GM19324 (cell line): Measurements from ENCODE around the gene ENOX2.
"Not testable (repeated sequence)": the region's sequence is repeated elsewhere in the genome, so short reads cannot be mapped to it uniquely, and the experiment has no call there.

Experiments
- ATAC-seq: cut with Tn5 transposase; IDR thresholded peaks from one replicate; pipeline ENCODE4 v1.9.1; 2021; ENCODE audit warnings: mild to moderate bottlenecking, moderate library complexity; ENCODE audit not compliant: unreplicated experiment, low FRiP score

Gene ENOX2

DNA sequence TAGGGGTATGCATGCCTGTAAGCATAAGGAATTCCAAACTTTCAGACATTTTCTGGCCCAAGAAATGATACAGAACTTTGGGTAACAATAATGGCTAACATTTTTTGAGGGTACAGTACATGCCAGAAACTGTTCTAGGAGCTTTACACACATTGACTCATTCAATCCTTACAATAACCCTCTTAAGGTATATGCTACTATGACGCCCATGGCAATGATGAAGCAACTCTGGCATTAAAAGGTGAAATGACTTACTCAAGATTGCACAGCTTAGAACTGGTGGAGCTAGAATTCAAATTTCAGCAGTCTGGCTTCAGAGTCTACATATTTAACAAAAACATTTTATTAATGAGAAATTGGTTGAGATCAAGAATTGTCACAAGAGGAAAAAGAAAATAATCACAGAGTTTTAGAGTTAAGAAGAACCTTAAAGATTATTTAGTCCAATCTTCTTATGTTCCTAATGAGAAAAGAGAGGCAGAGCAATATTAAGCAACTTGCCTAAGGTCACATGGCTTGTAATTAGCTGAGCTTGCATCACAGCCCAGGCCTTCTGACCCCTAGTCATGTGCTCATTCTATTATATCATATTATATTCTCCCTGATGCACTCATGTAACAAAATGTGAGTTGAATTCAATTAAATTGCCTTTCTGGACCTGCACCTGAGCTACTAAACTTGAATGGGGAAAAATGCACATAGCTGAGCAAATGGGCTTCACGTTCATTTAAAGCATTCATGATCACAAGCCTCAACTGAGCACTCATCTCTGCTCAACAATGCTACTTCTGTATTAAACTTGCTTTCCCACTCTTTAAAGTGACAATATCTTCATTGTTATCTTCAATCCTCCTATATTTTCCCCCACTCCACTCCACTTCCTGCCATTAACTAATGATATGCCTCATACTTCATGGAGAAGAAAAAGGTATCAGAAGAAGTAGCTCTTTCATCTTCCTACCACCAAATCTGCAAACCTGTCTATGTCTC lies 73.2 kb downstream of the ENOX2 start:
- ATAC-seq, result no peak

- ATAC-seq, result no peak
These were observed 74.4 kb downstream of the ENOX2 start for GRCh38 chrX:130828641-130829040.

DNA sequence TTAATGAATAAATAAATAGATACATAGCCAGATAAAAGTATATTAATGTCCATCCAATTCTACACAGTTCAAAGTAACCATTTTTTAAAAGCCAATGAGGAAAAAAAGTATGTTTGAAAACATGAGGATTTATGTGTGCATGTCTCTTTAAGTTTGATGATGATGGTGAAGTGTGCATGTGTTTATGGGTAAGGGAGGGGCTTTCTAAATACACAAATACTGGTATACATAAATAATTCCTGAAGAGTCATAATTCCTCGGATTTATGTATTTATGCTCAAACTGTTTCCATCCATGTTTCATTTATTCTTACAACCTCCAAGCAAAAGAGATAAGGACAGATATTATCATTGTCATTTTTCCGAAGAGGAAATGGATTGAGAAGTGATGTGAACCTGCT lies 75.4 kb downstream of the ENOX2 start:
- ATAC-seq, result no peak

DNA sequence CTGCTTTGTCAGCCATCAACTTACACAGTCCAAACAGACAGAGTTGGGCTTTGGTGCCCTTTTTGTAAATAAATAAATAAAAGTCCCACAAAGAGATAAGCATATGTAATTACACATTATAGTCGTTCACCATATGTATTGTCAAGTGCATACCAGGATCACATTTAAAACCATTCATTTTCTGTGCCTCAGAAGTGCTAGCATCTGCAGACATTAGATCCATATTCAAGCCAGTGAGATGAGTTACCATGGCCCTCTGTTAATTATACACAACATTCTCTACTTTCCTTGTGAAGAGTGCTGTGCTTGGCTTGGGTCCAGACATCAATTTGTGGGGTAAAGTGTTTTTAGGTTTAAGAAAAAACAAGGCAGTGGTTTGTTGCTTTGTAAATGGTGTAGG lies 76.8 kb downstream of the ENOX2 start:
- no peak for ATAC-seq

- ATAC-seq, result no peak
These were observed 77.5 kb downstream of the ENOX2 start for GRCh38 chrX:130825525-130825924.

GRCh38 chrX:130819367-130819766 lies 83.6 kb downstream of the ENOX2 start:
- ATAC-seq, result not testable (repeated sequence)

- ATAC-seq, result not testable (repeated sequence)
These were observed 89.1 kb downstream of the ENOX2 start for GRCh38 chrX:130813932-130814331.

DNA sequence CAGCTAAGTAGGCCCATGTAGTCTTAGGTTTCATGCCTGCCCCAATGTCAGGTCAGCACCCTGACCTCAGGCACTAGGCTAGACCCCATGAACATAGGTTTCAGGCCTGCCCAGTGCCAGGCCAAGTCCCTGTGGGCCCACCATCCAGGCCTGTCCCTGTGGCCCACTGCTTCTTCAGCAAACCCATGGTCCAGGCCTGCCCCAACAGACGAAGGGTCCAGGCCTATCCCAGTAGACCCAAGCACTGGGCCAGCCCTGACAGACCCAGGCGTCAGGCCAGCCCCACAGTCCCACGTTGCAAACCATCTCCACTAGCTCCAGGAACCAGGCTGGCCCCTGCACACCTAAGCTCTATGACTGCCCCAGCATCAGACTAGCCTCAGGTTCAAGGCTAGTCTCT lies 92.4 kb downstream of the ENOX2 start:
- no peak for ATAC-seq

DNA sequence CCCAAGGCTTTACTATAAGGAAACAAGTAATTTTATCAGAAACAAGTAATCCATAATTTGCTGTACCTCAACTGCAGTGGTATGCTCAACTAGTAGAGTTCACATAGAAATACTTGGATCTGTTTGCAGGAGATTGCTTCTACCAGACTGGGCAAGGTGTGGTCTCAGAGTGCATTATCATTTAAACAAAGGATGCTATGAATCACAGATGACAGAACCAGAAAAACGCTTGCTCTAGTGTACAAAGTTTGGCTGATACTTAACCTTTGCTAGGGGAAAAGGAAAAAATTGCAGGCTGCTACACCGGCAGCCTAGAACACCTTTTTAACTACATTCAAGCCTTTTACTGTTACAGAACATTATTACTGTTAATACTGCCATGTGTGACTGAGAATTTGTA lies 97.1 kb downstream of the ENOX2 start:
- no peak for ATAC-seq

GRCh38 chrX:130803537-130803936 lies 99.5 kb downstream of the ENOX2 start:
- ATAC-seq, result no peak

- ATAC-seq, result no peak
These were observed 101.1 kb downstream of the ENOX2 start for GRCh38 chrX:130801901-130802300.

DNA sequence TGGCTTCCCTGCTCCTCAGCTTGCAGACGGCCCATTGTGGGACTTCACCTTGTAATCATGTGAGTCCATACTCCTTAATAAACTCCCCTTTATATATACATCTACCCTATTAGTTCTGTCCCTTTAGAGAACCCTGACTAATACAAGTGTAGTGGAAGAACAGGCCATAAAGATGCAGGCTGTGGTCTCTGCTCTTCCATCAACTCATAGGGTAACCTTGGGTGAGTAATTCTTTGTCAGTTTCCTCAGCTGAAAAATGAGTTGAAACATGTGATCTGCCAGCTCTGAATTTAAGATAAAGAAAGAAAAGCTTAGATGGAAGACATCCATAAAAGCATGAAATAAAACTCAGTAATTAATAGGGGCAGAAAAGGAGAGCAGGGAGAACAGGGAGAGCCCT lies 103.6 kb downstream of the ENOX2 start:
- no peak for ATAC-seq

GRCh38 chrX:130793975-130794374 lies 109.0 kb downstream of the ENOX2 start:
- no peak for ATAC-seq

DNA sequence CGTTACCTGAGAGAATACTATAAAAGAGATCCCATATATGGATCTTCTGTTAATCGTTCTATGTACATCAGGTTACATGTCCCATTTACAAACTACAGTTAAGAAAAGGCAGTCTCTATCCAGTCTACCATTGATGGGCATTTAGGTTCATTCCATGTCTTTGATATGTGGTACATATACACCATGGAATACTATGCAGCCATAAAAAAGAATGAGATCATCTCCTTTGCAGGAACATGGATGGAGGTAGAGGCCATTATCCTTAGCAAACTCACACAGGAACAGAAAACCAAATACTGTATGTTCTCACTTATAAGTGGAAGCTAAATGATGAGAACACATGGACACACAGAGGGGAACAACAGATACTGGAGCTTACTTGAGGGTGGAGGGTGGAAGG lies 111.1 kb downstream of the ENOX2 start:
- not testable (repeated sequence) for ATAC-seq

DNA sequence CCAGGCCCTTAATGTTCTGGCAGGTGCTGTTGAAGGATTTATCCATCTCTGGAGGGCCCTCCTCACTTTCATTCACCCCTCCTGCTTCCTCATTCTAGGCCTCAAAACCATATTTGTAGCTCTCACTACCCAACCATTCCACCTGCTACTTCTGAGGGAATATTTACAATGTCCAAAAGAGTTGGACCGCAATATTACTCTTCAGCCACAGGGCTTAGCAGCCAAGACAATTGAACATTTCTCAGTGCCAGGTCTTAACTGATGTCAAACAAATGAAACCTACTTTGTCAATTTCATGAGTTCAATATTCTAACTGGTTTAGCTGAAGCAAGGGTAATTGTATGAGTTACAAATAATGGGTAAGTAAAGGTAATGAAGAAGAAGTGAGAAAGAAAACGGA lies 113.2 kb downstream of the ENOX2 start:
- no peak for ATAC-seq

DNA sequence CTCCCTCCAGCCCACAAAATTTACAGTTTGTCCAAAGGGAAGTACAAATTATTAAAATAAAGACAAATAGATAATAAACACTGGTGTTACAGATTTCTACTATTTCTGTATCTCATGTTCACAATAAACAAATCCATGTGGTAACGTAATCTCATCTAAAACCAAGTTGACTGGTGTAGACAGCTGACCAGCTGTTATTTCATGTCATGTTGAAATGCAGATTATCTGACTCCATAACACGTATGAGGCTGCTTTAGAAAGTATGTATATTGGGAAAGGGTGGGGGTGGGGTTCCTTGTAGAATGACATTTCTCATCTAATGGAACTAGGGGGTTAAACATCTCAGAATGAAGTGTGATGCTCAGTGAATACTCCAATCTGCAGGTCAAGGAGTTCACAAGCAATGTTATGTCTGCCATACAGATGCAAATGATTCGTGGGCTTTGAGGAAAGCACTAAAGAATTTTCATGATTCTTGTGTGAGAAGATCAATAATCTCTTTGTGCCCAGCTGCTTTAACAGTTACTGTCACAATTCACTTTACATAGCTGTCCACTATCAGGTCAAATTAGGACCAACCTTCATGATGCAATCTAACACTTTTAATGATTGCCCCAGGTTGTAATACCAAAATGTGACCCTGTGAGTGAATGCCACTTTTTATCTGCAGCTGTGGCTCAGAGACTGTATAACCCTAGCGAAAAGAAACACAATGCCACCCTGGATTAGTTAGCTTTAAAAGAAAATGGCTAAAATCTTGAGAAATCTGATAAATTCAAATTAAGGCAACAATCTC lies 114.0 kb downstream of the ENOX2 start:
- ATAC-seq, result no peak

DNA sequence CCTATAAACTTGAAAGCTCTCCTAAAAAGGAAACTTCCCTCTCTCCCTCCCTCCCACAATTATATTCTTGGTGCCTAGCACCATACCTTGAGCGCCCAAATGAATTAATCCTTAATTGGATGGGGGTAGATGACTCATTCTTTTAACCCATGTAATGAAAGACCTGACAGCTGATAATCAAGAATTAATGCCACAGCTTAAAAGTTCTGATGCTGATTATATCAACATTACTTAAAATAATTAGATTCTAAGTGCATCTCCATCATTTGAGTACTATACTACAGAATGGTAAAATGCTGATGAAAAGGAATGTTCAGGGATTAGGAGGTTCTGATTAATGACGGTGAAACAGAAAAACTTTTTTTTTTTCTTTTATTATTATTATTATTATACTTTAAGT lies 117.0 kb downstream of the ENOX2 start:
- ATAC-seq, result no peak

GRCh38 chrX:130778773-130779172 lies 124.2 kb downstream of the ENOX2 start:
- ATAC-seq, result no peak

- no peak for ATAC-seq
These were observed 127.2 kb downstream of the ENOX2 start for GRCh38 chrX:130775849-130776248.

DNA sequence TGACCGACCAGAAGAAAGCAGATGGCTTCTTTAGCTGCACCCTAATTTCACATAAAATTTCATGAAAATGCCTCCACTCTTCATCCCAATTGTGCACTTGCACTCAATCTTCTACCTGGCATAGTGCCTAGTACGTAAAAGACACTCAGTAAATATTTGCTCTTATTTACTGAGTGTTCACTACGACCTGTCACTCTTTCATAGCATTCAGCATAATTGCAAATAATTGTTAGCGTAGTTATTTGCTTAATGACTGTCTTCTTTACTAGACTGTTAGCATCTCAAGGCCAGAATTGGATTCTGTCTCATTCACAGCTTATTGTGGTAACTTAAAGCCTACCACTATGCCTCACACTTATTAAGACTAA lies 130.2 kb downstream of the ENOX2 start:
- no peak for ATAC-seq

GRCh38 chrX:130772105-130772775 lies 130.8 kb downstream of the ENOX2 start:
- no peak for ATAC-seq
